Measurements from ENCODE around the gene PCGF1. TPM values are rescaled to one million over a fixed set of nuclear protein-coding genes. Genes with fewer than 3 reads are reported as not detected.

Gene PCGF1
- total and polyA plus RNA-seq, 2 of the 13 experiments (the other 11 are each of a cell fraction or from before 2014, with no cell fraction given), result 20.4 to 22.6 TPM

GRCh38 chr2:74497777-74498499 is 9.6 kb downstream of the PCGF1 start (continued):
- peak; percentile 95 for TF ChIP-seq ZNF687 (CRISPR knock-in tag; IDR thresholded peaks at IDR 0.05)
- no peak for TF ChIP-seq ZNF382 (CRISPR knock-in tag; IDR thresholded peaks at IDR 0.05; ENCODE audit: borderline replicate concordance)
- TF ChIP-seq PRMT3 (CRISPR knock-in tag; IDR thresholded peaks at IDR 0.05; ENCODE audit: borderline replicate concordance, low read depth), result 0 out of 2 replicates have a peak, but pooled peaks have one; percentile 26
- TF ChIP-seq WIZ (CRISPR knock-in tag; IDR thresholded peaks at IDR 0.05), result 0 out of 2 replicates have a peak, but pooled peaks have one; percentile 26
- no peak for TF ChIP-seq GABPA (IDR thresholded peaks at IDR 0.05; ENCODE audit: low read depth, low read length)
- peak; percentile 41 for TF ChIP-seq GABPA (CRISPR knock-in tag; IDR thresholded peaks at IDR 0.05; ENCODE audit: low read depth)
- TF ChIP-seq GATAD2A (CRISPR knock-in tag; IDR thresholded peaks at IDR 0.05), result no peak; the same call in 1 of the 2 replicates
- 0 out of 2 replicates have a peak, but pooled peaks have one; percentile 83 for TF ChIP-seq ZNF616 (CRISPR knock-in tag; IDR thresholded peaks at IDR 0.05; ENCODE audit: low read depth)
- TF ChIP-seq ZBTB34 (CRISPR knock-in tag; IDR thresholded peaks at IDR 0.05), result peak; percentile 73; the same call in 1 of the 2 replicates
- 0 out of 2 replicates have a peak, but pooled peaks have one; percentile 64 for TF ChIP-seq PREB (CRISPR knock-in tag; IDR thresholded peaks at IDR 0.05)
- TF ChIP-seq ZNF574 (CRISPR knock-in tag; IDR thresholded peaks at IDR 0.05), result no peak
- peak; percentile 83; the same call in 1 of the 2 replicates for TF ChIP-seq ZNF724P (CRISPR knock-in tag; IDR thresholded peaks at IDR 0.05; ENCODE audit: borderline replicate concordance)
- 0 out of 2 replicates have a peak, but pooled peaks have one; percentile 26 for TF ChIP-seq SMYD3 (CRISPR knock-in tag; IDR thresholded peaks at IDR 0.05)
- TF ChIP-seq AGO1 (IDR thresholded peaks at IDR 0.05; ENCODE audit: low read depth, low read length, poor library complexity, severe bottlenecking), result peak; percentile 97
